Activated B cell treated with CpG ODN at 0.5 μM for 24 hours (primary cell): ENCODE results near the gene OSBPL2. TPM values are rescaled to one million over a fixed set of nuclear protein-coding genes. Genes with fewer than 3 reads are reported as not detected.

Experiments used
- ATAC-seq: fragments of 200-7000 bp; cut with Tn5 transposase; one replicate; pipeline ENCODE4 v1.10.0; 2021; ENCODE audit warnings: low read depth, mild to moderate bottlenecking, moderate library complexity
- CTCF ChIA-PET: fragments of 350-600 bp; sonication (Branson Sonifier 250); formaldehyde crosslinking; loops from one replicate; lab custom pipeline; 2021; ENCODE audit warnings: antibody characterized with exemption; lab: Charles Lee
- POLR2A ChIA-PET: fragments of 350-600 bp; sonication (Branson Sonifier 250); formaldehyde crosslinking; loops from one replicate; lab custom pipeline; 2021; ENCODE audit warnings: antibody characterized with exemption; lab: Charles Lee
- DNase-seq: peaks from one replicate; pipeline ENCODE4 v3.0.0; 2022
- H3K27ac Mint-ChIP-seq: one replicate; pipeline ENCODE4 v1.8.0; 2020; ENCODE audit warnings: mixed read lengths
- H3K27me3 Mint-ChIP-seq: one replicate; pipeline ENCODE4 v1.8.0; 2021; ENCODE audit warnings: mixed read lengths
- H3K36me3 Mint-ChIP-seq: one replicate; pipeline ENCODE4 v1.8.0; 2021; ENCODE audit warnings: low read depth, mixed read lengths
- H3K4me1 Mint-ChIP-seq: one replicate; pipeline ENCODE4 v1.8.0; 2021; ENCODE audit warnings: mixed read lengths
- H3K4me3 Mint-ChIP-seq: one replicate; pipeline ENCODE4 v1.8.0; 2020; ENCODE audit warnings: mild to moderate bottlenecking, mixed read lengths
- H3K9me3 Mint-ChIP-seq: one replicate; pipeline ENCODE4 v1.8.0; 2020; ENCODE audit warnings: mixed read lengths
- CTCF ChIP-seq: fragments of 200-600 bp; IDR thresholded peaks from one replicate; pipeline ENCODE4 v1.8.0; 2022; ENCODE audit warnings: antibody characterized with exemption, mild to moderate bottlenecking
- intact Hi-C: fragments of 100-400 bp; cut with micrococcal nuclease; formaldehyde crosslinking; loops from one replicate; pipeline ENCODE4 v1.15.1; 2024
- total RNA-seq: library from RNA; stranded (reverse); gene quantifications from 2 replicates; pipeline ENCODE4 v1.2.3, GENCODE V29; 2022

The OSBPL2 gene
- total RNA-seq, 1 donor from 2014 or later = 43.0 TPM

DNA sequence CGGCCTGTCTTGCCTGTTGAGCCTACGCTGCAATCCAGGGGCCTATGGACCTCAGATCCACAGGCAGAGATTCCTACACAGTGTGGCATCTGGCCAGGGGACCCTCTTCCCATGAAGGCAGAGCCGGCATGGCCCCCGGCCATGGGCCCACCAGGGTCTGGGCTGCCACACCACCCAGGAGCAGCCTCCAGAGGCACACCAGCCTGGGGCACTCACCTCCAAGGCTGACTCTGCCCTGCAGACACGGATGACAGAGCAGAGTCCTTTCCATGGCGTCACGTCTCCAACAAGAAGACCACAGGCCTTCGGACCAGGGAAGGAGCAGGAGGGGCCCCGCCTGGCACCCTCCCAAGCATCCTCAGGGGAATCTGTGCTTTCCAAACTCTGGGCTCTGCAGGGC lies 14.8 kb upstream of the OSBPL2 start:
- ChIA-PET POLR2A (no interaction called here), CTCF (no interaction called here)
- Mint-ChIP-seq H3K4me3 (no peak overlapping the region), H3K9me3 (no peaks in the 10 kb centered on the region), H3K27ac (no peak overlapping the region), H3K36me3 (no peaks in the 10 kb centered on the region), H3K27me3 (peaks cover 38% of the 10 kb centered on the region), H3K4me1 (peaks cover 1% of the 10 kb centered on the region)
- intact Hi-C loops = no loop called here
- TF ChIP-seq CTCF = no peak
- no peak for DNase-seq
- no peak for ATAC-seq

DNA sequence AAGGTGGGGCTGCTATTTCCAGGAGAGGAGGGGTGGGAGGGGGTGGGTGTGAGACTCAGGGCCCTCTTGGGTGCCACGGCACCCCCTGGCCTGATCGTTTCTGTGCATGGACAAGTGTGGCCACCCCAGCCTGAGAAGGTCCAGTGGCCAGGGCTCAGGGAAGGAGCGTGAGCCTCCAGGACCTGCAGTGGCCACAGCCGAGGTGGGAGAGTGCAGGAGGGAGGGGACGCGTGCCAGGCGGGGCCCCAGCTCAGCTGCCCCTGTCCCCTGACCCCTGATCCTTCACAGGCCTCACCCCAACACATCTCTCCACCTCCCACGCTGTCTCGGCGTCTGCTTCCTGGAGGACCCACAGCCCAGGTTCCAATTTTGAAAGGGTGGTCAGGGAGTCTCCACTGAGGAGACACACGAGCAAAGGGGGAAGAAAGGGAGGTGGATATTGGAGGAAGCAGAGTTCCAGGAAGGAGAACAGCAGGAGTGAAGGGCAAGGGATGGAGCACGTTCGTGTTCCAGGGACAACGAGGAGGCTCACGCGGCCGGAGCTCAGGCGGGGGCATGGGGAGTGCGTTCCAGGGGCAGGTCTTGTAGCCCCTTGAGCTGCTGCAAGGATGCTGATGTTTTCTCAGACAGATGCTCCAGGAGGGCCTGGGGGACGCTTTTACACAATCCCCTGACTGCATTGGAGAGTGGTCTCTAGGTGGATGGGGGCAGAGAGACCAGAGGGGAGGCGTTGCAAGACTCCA lies 14.0 kb upstream of the OSBPL2 start:
- no peak overlapping the region for H3K4me3 Mint-ChIP-seq
- no peaks in the 10 kb centered on the region for H3K9me3 Mint-ChIP-seq
- intact Hi-C loops = no loop called here
- no peak for DNase-seq
- no peak for TF ChIP-seq CTCF
- CTCF ChIA-PET = no interaction called here
- H3K27ac Mint-ChIP-seq = no peak overlapping the region
- POLR2A ChIA-PET = no interaction called here
- peaks cover 38% of the 10 kb centered on the region for H3K27me3 Mint-ChIP-seq
- H3K36me3 Mint-ChIP-seq = no peaks in the 10 kb centered on the region
- no peak for ATAC-seq
- no peaks in the 10 kb centered on the region for H3K4me1 Mint-ChIP-seq

GRCh38 chr20:62225026-62225425 lies 13.3 kb upstream of the OSBPL2 start:
- Mint-ChIP-seq H3K27me3 (peaks cover 38% of the 10 kb centered on the region), H3K4me3 (no peak overlapping the region), H3K4me1 (no peaks in the 10 kb centered on the region), H3K36me3 (no peaks in the 10 kb centered on the region), H3K27ac (no peak overlapping the region), H3K9me3 (no peaks in the 10 kb centered on the region)
- no peak for ATAC-seq
- intact Hi-C loops = no loop called here
- TF ChIP-seq CTCF = no peak
- DNase-seq = no peak
- CTCF ChIA-PET = no interaction called here
- POLR2A ChIA-PET = no interaction called here

GRCh38 chr20:62225820-62226635 lies 12.3 kb upstream of the OSBPL2 start:
- peaks cover 32% of the 10 kb centered on the region for H3K27me3 Mint-ChIP-seq
- ATAC-seq = no peak
- no peak for TF ChIP-seq CTCF
- H3K9me3 Mint-ChIP-seq = no peaks in the 10 kb centered on the region
- H3K4me3 Mint-ChIP-seq = no peak overlapping the region
- intact Hi-C loops = no loop called here
- no peak overlapping the region for H3K27ac Mint-ChIP-seq
- DNase-seq = no peak
- H3K4me1 Mint-ChIP-seq = no peaks in the 10 kb centered on the region
- no peaks in the 10 kb centered on the region for H3K36me3 Mint-ChIP-seq
- ChIA-PET POLR2A (no interaction called here), CTCF (no interaction called here)
